WI38 (cell line): ENCODE data around the gene ATPAF2.

Source experiments
- H3K4me3 ChIP-seq: 2 replicates; pipeline ENCODE4 v1.5.1; 2011; ENCODE audit warnings: low read depth, mild to moderate bottlenecking, control low read depth, low read length
- TF ChIP-seq, protein P1 (sequence below): IDR thresholded peaks from 2 replicates; pipeline ENCODE4 v1.5.1; 2012; ENCODE audit warnings: low read depth, mild to moderate bottlenecking, control low read depth, low read length

Gene ATPAF2

DNA sequence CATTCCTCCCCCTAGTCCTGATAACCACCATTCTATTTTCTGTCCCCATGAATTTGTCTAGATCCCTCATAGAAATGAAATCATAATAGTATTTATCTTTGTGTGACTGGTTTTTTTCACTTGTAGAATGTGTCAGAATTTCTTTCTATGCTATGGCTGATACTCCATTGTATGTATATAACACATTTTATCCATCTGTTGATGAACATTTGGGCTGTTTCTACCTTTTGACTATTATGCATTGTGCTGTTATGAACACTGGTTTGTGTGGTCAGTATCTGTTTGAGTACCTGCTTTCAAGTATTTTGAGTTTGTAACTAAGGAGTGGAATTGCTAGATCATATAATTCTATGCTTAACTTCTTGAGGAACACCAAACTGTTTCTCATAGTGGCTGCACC lies 32.8 kb upstream of the ATPAF2 start:
- TF ChIP-seq, protein P1, sequence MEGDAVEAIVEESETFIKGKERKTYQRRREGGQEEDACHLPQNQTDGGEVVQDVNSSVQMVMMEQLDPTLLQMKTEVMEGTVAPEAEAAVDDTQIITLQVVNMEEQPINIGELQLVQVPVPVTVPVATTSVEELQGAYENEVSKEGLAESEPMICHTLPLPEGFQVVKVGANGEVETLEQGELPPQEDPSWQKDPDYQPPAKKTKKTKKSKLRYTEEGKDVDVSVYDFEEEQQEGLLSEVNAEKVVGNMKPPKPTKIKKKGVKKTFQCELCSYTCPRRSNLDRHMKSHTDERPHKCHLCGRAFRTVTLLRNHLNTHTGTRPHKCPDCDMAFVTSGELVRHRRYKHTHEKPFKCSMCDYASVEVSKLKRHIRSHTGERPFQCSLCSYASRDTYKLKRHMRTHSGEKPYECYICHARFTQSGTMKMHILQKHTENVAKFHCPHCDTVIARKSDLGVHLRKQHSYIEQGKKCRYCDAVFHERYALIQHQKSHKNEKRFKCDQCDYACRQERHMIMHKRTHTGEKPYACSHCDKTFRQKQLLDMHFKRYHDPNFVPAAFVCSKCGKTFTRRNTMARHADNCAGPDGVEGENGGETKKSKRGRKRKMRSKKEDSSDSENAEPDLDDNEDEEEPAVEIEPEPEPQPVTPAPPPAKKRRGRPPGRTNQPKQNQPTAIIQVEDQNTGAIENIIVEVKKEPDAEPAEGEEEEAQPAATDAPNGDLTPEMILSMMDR, result no peak
- H3K4me3 ChIP-seq, result no peak overlapping the region

DNA sequence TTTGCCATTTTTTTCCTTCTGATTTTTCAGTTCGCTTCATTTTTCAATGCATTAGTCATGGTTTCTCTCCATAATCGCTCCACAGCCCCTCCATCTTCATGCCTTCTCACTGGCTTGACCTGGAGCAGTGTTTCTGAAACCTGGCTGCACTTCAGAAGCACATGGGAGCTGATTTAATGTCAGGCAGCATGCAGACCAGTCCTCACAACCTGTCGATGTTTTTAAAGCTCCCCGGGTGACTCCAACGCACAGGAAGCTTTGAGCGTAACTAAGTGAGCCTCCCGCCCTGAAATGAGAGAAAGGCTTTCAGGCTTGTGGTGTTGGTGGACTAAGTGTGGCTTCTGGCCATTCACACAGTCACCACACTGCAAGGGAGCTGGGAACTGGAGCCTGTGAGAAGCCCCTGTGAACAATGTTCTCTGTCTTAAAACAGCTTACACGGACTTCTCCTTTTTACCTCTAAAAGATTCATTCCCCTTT lies 31.9 kb upstream of the ATPAF2 start:
- peak overlapping the region; percentile 26 for H3K4me3 ChIP-seq

DNA sequence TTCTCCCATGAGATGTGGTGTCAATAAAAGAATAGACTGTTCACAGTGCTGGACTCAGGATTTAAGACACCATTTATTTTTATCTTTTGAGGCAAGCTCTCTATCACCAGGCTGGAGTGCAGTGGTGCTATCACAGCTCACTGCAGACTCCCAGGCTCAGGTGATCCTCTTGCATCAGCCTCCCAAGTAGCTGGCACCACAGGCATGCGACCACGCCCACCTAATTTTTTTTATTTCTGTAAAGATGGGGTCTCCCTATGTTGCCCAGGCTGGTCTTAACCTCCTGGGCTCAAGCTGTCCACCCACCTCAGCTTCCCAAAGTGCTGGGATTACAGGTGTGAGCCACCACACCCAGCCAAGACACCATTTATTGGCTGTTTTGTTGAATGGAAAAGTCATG lies 30.1 kb upstream of the ATPAF2 start:
- TF ChIP-seq, protein P1, result no peak
- H3K4me3 ChIP-seq, result no peak overlapping the region

More for the DNA sequence above, 31.9 kb upstream of the ATPAF2 start:
- TF ChIP-seq, protein P1, result no peak

DNA sequence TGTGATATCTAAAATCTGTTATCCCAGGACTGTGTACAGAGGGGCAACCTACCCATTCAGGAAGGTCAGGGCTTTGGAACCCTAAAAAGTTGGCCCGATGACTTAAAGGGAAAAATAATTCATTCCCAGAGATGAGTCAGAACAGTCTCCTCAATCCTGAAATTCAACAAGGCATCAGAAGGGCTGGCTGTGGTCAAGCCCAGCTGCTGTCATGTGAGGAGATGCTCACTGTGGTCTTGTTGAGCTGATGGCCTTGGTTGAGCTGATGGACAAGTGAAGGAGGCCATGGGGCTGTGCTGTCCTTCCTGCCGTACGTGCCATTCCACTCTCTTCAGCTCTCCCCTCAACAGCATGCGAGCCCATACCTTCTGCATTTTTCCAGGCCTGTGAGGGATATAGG lies 27.9 kb upstream of the ATPAF2 start:
- H3K4me3 ChIP-seq, result no peak overlapping the region
- TF ChIP-seq, protein P1, result no peak

DNA sequence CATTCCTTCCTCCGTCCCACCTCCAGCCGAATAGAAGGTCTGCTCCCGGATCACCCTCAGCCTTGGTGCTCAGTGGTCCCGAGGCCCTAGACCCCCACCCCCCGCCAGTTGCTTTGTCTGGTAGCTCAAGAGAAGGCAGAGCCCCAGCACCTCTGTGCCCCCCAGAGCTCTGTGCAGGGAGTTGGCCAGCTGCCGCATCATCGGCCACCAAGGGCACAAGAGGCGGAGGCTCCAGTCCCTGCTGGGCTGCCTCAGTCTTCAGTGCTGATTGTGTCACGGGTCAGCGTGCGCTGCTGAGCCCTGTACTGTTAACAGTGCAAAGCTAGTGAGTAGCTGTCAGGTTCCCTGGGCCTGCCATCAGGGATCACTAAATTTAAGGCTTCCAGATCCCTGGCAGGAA lies 26.6 kb upstream of the ATPAF2 start:
- no peak overlapping the region for H3K4me3 ChIP-seq
- TF ChIP-seq, protein P1, result no peak

DNA sequence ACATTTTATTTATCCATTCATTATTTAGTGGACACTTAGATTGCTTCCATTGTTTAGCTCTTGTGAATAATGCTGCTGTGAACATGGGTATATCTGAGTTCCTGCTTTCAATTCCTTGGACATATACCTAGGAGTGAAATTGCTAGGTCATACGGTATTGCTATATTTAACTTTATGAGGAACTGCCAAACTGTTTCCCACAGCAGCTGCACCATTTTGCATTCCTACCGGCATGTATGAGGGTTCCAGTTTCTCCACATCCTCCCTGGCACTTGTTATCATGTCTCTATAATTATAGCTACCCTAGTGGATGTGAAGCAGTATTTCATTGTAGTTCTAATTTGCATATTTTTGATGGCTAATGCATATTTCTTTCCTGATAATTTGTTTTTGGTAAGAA lies 25.1 kb upstream of the ATPAF2 start:
- H3K4me3 ChIP-seq, result no peak overlapping the region
- TF ChIP-seq, protein P1, result no peak

DNA sequence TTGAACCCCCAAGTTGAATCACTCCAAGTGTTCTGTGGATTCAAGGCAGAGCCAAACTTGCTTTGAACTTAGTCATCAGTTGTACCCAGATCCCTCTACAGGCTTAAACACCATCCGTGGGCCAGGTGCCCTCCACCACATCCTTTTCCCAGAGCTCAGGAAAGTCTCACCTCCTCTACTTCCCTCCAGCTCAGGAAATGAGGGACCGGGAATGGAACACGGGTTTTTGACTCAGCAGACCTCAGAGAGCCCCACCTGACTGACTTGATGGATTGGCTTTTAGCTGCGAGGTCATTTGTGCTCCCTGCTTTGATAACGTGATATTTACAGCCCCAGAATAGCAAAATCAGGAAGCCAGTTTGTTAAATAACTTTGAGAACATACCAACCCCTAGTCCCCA lies 20.3 kb upstream of the ATPAF2 start:
- TF ChIP-seq, protein P1, result no peak
- no peak overlapping the region for H3K4me3 ChIP-seq
